Measurements from ENCODE around the gene SF1. TPM values are rescaled to one million over a fixed set of nuclear protein-coding genes. Genes with fewer than 3 reads are reported as not detected.

Gene SF1
- total RNA-seq, 1 donor from 2014 or later = 687 TPM

- Mint-ChIP-seq H3K27me3 (no peaks in the 10 kb centered on the region), H3K4me1 (peaks cover 27% of the 10 kb centered on the region), H3K9me3 (no peaks in the 10 kb centered on the region), H3K4me3 (no peak overlapping the region), H3K27ac (no peak overlapping the region), H3K36me3 (ENCODE audit: low read depth) (peaks cover 29% of the 10 kb centered on the region)
- no peak for DNase-seq
- TF ChIP-seq CTCF (IDR thresholded peaks at IDR 0.05) = no peak
- CTCF ChIA-PET = no interaction called here
- POLR2A ChIA-PET = interaction anchor here (1.1 to 1.2 kb wide), 2 partner anchors 15 to 25 kb away, joined by 3 read pairs; partner anchors contain the start of gene SF1
- intact Hi-C loops (cut with micrococcal nuclease) = no loop called here
- no peak for ATAC-seq (ENCODE audit: low read depth)
Observed at GRCh38 chr11:64753380-64754123, 24.8 kb downstream of the SF1 start.

- ChIA-PET CTCF (no interaction called here), POLR2A (interaction anchor here (0.8 to 1.4 kb wide), 3 partner anchors 8 to 15 kb away, joined by 3 to 5 read pairs (median 3); no protein-coding TSS in a partner anchor)
- no peaks in the 10 kb centered on the region for H3K9me3 Mint-ChIP-seq
- DNase-seq (no peak), ATAC-seq (ENCODE audit: low read depth) (no peak)
- H3K4me1 Mint-ChIP-seq = peaks cover 31% of the 10 kb centered on the region
- H3K27me3 Mint-ChIP-seq = no peaks in the 10 kb centered on the region
- no peak for TF ChIP-seq CTCF (IDR thresholded peaks at IDR 0.05)
- intact Hi-C loops (cut with micrococcal nuclease) = no loop called here
- no peak overlapping the region for H3K27ac Mint-ChIP-seq
- peaks cover 29% of the 10 kb centered on the region for H3K36me3 Mint-ChIP-seq (ENCODE audit: low read depth)
- no peak overlapping the region for H3K4me3 Mint-ChIP-seq
Observed at GRCh38 chr11:64753019-64753379, 25.3 kb downstream of the SF1 start.

GRCh38 chr11:64752175-64752970 lies 26.0 kb downstream of the SF1 start:
- H3K27me3 Mint-ChIP-seq = no peaks in the 10 kb centered on the region
- CTCF ChIA-PET = no interaction called here
- ATAC-seq (ENCODE audit: low read depth) (no peak), DNase-seq (no peak)
- H3K36me3 Mint-ChIP-seq (ENCODE audit: low read depth) = peaks cover 29% of the 10 kb centered on the region
- no peak overlapping the region for H3K27ac Mint-ChIP-seq
- no peak overlapping the region for H3K4me3 Mint-ChIP-seq
- POLR2A ChIA-PET = interaction anchor here (0.8 to 1.4 kb wide), 3 partner anchors 9 to 16 kb away, joined by 3 to 5 read pairs (median 3); no protein-coding TSS in a partner anchor
- H3K4me1 Mint-ChIP-seq = peaks cover 33% of the 10 kb centered on the region
- intact Hi-C loops (cut with micrococcal nuclease) = no loop called here
- no peak for TF ChIP-seq CTCF (IDR thresholded peaks at IDR 0.05)
- H3K9me3 Mint-ChIP-seq = no peaks in the 10 kb centered on the region

- Mint-ChIP-seq H3K27ac (no peak overlapping the region), H3K27me3 (no peaks in the 10 kb centered on the region), H3K9me3 (no peaks in the 10 kb centered on the region), H3K4me3 (no peak overlapping the region), H3K4me1 (peaks cover 37% of the 10 kb centered on the region), H3K36me3 (ENCODE audit: low read depth) (peaks cover 29% of the 10 kb centered on the region)
- POLR2A ChIA-PET = interaction anchor here (1.4 kb wide), 1 partner anchor 12 kb away, joined by 5 read pairs; no protein-coding TSS in a partner anchor
- CTCF ChIA-PET = no interaction called here
- intact Hi-C loops (cut with micrococcal nuclease) = no loop called here
- TF ChIP-seq CTCF (IDR thresholded peaks at IDR 0.05) = no peak
- ATAC-seq (ENCODE audit: low read depth) (no peak), DNase-seq (no peak)
Observed at GRCh38 chr11:64751580-64751979, 26.8 kb downstream of the SF1 start.

- no peak for DNase-seq
- Mint-ChIP-seq H3K4me3 (no peak overlapping the region), H3K36me3 (ENCODE audit: low read depth) (peaks cover 29% of the 10 kb centered on the region), H3K4me1 (peaks cover 41% of the 10 kb centered on the region), H3K27me3 (no peaks in the 10 kb centered on the region), H3K9me3 (no peaks in the 10 kb centered on the region), H3K27ac (no peak overlapping the region)
- intact Hi-C loops (cut with micrococcal nuclease) = no loop called here
- ChIA-PET CTCF (no interaction called here), POLR2A (no interaction called here)
- TF ChIP-seq CTCF (IDR thresholded peaks at IDR 0.05) = no peak
- ATAC-seq (ENCODE audit: low read depth) = no peak
Observed at GRCh38 chr11:64751136-64751535, 27.2 kb downstream of the SF1 start.

All from activated B cell treated with CpG ODN at 0.5 μM for 24 hours (primary cell).